NCI-H748 (cell line): ENCODE data around the gene TMEM175.
"Not testable (repeated sequence)": the region's sequence is repeated elsewhere in the genome, so short reads cannot be mapped to it uniquely, and the experiment has no call there.

Experiments
- DNase-seq: peaks from one replicate; lab custom pipeline; 2025; ENCODE audit not compliant: unreplicated experiment; lab: John Stamatoyannopoulos, UW

TMEM175 gene

DNA sequence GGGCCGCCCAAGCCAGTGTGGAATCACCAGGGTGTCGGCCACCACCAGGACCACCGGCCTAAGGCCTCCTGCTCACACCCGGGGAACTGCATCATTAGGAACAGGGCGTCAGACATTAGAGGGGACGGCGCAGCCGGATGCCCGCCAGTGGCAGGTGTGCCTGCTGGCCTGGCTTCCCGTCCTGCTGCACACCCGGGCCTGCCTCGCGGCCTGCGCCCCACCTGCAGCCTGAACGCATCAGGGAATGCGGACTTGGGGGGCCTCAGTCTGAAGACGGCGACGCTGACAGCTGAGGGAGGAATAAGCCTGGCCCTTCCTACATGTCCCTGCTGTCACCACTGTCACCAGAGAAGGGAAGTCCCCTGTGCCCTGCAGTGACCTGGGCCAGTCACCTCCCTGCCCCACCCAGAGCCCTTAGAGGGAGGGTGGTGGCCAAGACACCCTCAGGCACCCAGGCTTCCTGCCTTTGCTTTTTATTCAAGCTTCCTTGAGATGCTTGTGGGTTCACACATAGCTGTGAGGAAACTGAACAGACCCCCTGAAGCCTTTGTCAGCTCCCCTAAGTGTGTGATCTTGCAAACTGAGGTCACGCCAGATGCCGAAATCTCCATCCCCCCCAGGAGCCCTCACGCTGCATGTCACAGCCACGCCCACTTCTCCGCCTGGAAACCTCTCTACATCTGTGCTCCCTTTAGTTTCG lies 37.9 kb downstream of the TMEM175 start:
- no peak for DNase-seq

DNA sequence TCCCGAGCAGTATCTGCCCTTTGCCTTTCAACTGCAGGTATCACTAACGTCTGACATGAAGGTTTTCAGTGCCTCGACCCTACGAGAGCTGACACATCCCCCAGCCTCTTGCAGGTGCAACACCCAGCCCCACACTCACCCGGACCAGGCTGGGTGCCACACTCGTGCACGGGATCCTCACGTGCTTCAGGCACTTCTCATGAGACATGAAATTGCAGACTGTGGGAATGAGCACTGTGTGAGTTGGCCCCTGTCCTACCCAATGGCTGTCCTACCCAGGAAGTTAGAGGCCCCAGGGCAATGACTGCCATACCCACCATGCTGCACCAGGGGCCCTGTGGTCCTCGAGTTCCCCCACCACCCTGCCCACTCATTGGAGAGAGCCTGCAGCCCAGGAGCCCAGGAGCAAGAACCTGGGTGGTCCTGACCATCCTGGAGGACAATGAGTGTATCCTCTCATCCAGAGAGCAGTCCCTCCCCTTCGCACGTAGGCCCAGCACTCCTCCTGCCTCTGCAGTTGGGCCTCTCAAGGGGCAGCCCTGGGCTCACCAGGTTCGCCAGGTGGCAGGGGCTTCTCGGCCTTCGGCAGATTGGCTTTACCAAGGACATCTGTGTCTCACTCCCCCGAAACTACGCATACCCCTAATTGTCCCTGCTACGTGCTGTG lies 38.7 kb downstream of the TMEM175 start:
- DNase-seq: no peak

DNA sequence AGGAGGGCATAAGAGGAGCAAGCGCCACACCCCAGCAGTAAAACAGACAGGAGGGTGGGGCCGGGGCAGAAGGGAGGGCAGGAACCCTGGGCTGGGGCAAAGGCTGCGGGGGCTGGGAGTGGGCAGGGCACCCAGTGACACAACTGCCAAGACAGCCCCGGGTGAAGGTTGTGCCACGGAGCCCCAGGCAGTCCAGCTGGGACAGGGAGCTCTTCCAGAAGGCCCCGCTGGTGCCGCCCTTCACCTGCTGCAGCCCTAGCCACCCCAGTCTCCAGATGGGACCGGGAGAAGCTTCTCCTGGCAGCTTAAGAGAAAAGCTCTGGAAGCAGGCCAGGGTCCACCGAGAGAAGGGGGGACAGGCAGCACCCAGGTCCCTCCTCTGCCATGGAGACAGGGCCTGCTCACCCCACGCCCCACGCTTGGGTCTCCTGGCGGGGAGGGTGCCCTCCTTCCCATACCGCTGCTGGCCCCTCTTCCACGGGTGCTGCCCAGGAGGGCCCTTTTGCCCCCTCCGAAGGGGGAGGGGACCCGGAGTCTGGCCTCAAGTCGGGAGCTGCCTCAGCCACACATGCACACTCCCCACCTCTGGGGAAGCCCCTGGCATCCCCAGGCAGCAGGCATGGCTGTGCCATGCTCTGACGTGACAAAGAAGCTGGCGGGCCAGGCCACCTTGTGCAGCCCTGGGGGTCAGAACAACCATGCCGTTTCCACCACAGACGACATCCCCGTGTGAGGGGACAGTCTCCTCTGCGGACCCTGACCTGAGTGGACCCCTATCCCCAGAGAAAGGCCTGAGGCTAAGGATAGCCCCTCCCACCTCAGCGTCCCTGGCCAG lies 39.6 kb downstream of the TMEM175 start:
- DNase-seq: no peak

DNA sequence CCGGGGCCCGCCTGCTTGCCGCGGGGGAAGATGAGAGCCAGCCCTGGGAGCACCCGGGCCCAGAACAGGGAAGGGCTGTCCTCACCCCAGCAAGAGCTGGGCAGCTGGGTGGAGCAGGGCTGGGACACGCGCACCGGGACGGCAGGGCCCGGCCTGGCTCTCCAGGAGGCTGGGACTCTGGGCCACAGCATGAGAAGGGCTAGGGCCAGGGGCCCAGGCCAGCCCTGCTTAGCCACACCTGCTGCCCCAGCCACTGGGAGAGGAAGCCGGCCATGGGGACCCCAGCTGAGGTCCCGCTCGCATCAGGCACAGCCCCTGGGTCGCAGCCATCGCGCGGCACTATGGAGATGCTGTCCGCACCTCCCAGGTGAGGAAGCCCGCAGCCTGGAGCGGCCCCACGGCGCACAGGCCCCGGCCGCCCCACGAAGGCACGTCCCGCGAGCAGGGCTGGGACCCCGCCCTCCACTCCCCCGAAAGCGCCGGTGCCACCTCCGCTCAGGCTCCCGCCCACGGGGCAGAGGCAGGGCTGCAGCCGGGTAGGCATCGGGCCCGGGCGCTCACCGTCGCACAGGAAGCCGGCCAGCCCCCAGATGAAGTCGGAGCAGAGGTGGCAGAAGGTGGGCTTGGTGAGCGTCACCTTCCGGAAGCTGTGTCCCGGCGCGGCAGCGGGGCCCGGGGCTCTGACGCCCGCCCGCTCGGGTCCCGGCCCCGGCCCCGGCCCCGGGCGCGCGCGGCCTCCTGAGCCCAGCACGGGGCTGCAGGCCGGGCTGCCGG lies 40.6 kb downstream of the TMEM175 start:
- peak; percentile 8 for DNase-seq

DNA sequence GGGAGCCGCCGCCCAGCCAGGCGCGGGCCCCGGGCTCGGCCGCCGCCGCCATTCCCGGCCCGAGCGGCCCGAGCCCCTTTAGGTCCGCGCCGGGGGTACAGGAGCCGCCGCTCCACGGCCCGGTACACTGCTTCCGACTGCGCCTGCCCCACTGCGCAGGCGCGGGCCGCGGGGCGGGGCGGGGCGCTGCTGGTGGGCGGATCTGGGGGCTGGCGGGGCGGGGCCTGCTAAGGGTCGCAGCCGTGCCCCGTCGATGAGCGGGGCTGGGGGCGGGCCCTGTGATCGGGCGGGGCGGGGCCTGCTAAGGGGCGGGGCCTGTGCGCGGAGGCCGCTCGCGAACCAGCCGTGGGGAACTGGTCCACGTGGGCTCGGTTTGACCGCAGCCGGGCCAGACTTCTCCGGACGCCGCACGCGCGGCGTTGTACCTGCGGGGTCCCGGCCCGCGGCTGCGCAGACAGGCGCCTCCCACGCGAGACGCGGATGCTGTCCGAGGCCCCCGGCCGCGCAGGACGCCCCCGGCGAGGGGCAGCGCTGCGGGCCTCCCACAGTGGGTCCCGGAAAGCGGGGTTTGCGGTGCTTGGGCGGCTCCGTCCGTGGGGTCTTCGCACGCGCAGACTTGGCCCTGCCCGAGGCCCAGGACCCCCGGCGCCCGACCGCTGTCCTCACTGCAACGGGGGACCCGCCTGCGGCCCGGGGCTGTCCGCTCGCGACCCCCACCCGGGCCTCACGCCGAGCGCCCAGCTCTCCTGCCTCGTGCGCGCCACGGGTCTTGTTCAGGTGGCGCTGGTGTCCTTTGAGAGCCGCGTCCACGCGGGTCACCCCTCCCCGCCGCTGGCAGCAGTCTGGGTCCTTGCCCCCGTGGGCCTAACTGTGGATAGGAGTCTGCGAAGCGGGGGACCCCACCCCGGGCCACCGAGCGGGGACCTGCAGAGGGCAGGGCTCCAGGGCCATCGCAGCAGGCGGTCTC lies 41.5 kb downstream of the TMEM175 start, which contains the start of gene DGKQ:
TSS of gene DGKQ (minus strand) at position 139 of the 967 bp plus-strand sequence. CDS start at position 52, 87 bp downstream.
- DNase-seq: peak; percentile 9

DNA sequence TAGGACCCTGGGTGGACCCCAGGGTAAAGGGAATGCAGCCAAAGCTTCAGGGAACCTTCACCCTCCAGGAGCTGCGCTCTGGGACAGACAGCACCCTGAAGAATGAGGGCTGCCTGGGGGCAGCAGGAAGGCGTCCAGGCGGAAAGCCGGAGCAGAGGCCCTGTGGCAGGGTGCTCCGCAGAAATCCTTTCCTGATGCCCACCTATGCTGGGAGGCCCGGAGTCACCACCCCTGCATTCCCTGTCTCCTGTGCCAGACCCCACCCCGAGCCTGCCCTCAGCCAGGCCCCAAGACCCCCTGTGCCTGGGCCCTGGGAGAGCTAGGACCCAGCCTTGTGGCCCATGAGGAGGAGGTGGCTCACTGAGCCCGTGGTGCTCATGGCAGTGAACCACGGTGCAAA lies 42.4 kb downstream of the TMEM175 start:
- no peak for DNase-seq

DNA sequence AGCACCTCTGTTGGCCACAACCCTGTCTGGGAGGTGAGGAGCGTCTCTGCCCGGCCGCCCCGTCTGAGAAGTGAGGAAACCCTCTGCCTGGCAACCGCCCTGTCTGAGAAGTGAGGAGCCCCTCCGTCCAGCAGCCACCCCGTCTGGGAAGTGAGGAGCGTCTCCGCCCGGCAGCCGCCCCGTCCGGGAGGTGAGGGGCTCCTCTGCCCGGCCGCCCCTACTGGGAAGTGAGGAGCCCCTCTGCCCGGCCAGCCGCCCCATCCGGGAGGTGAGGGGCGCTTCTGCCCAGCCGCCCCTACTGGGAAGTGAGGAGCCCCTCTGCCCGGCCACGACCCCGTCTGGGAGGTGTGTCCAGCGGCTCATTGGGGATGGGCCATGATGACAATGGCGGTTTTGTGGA lies 43.8 kb downstream of the TMEM175 start:
- not testable (repeated sequence) for DNase-seq

DNA sequence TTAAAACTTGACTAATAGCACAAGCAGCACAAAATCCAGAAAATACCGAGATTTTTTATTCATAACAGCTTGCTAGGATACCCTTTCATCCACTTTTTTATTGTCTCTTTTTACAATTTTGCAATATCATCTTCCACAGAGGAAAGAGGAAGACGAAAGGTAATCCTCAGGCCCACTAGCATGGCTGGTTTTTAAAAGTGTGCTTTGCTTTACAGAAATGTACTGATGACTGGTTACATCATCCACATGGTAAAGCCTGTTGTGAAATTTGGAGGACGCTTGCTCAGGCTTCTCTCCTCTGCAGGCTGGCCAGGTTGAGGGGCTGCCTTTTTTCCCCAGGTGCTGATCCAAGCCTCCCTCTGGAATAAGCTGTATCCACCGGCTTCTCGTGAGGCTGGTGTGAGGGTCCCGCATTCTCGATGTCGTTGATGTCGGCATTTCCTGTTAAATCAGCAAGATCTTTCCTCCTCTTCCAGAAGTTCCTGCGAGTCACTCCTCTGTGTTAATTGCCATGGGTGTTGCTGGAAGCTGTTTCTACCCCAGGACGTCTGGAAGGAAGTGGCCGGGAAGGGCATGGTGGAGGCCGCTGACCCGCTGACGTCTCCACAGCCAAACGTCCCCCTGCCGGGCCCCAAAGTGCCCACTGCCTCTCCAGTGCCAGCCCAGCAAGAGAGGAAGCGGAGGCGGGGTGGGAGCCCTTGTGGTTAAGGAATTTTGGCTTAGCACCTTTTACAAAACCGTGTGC lies 46.9 kb downstream of the TMEM175 start:
- DNase-seq: no peak

DNA sequence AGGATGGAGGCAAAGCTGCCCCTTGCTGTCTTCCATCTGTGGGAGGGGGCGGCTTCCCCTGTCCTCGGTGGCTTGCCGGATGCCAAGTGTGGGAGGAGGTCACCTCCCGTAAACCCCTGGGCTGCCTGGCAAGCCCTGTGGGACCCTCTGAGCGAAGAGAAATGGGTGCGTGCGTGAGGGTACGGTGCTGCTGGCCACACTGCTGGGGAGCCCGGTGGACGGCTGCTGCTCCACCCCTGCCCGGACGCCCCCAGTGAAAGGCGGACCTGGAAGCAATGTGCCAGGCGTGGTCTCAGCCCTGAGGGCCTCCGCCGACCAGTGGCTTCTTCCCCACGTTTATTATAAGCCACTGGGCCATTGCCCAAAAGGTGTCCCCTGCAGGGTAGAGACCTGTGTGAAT lies 50.0 kb downstream of the TMEM175 start:
- DNase-seq: no peak

DNA sequence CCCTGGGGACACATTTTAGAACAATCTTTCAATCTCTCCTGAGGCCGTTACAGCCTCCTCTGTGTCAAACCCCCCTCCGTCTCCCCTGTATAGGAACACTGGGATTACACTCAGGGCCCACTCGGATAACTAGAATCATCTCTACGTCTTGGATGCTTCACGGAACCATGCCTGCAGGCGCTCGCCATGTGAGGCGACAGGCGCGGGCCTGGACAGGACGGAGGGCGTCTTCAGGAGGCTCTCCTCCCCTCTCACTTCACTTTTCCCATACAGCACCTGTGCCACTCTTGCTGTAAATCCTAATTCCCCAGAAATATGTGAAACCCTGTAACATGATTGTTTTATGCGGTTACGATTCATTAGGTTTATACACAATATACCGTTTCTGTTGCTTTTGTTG lies 50.6 kb downstream of the TMEM175 start:
- no peak for DNase-seq

DNA sequence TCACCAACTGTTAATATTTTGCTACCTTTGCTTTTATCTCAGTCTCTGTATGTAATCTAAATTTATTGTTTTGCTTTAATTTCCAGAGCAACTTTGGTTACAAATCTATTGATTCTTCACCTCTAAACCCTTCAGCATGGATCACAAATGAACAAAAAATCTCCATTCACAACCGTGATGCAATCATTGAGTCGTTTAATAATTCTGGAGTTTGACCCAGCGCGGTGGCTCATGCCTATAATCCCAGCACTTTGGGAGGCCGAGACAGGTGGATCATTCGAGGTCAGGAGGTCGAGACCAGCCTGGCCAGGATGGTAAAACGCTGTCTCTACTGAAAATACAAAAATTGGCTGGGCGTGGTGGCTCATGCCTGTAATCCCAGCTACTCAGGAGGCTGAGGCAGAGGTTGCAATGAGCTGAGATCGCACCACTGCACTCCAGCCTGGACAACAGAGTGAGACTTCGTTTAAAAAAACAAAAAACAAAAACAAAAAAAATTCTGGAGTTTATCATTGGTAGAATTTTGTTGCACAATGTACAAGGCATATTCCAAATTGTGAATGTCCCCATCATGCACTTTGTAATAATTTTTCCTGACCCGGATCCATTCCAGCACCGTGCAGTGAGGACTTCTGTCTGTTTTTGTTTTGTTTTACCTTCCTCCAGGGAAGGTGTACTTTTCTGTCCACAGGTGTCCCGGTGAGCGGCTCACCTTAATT lies 52.2 kb downstream of the TMEM175 start:
- DNase-seq: no peak

DNA sequence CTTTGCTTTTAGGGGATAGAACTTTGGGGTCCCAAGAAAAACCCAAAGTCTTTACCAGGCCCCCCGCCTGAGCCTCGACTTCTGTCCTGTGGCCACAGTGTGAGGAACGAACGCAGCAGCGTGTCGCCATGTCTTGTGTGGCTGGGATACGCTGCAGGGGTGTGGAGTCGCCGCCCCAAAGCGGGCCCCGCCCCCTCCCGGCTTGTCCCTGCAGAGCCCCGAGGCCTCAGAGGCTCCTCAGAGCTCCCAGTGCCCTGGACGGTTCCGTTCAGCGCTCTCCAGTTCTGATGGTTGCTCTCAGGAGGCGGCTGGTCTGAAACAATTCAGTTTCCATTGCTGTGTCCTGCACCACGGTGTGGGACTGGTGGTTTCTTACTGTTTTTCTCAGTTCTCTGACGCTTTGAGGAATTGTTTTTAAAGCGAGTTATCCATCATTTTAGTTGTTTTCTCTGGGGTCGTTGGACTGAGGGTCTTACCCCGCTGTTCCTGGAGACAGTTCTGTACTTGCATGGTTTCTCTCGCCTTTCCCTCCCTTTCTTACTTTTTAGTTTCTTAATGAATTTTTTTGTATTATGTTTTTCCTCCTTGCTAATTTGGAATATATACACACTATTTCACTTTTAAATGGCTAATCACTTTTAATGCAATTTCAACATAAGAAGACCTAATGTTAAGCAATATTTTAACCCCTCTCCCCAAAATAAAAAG lies 53.0 kb downstream of the TMEM175 start:
- DNase-seq: no peak

DNA sequence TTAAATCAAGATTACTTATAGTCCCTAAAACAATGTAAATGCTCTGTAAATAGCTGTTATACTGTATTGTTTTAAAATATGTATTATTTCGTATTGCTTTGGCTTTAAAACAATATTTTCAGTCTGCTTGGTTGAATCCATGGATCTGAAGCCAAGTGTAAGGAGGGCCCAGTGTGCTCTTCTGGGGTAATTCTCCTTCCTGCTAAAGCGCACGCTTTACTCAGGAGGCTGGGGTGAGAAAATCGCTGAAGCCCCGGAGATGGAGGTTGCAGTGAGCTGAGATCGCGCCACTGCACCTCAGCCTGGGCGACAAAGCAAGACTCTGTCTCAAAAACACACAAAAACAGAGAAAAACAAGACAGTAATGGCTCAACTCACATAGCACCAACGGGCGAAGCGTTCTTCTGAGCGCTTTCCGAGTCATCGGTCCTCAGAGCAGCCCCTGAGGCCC lies 54.2 kb downstream of the TMEM175 start:
- DNase-seq: no peak

DNA sequence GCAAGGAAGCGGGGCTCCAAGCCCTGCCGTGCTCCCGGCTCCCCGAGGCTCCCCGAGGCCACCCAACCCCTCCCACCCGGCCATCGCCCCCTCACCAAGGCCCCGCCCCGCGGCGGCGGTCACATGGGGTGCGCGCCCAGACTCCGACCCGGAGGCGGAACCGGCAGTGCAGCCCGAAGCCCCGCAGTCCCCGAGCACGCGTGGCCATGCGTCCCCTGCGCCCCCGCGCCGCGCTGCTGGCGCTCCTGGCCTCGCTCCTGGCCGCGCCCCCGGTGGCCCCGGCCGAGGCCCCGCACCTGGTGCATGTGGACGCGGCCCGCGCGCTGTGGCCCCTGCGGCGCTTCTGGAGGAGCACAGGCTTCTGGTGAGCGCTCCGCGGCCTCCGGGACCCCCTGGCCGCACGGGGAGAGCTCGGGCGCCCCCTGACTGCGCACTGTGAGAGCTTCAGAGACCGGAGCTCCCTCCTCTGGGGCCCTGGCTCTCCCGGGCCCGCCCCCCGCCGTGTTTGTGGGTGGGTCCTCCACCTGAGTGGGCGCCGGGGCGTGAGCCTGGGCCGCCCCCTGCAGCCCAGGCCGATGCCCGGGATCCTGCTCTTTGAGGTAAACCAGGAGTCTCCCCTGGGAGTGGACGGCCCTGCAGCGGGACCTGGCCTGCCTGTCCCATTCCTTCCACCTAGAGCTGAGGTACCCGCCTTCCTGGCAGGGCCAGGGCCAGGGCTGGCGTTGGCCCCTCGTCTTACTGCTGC lies 54.8 kb downstream of the TMEM175 start, which contains the start of gene IDUA:
TSS of gene IDUA (plus strand) at position 166 of the 745 bp plus-strand sequence. CDS start at position 207, 41 bp downstream.
- DNase-seq: peak; percentile 48

DNA sequence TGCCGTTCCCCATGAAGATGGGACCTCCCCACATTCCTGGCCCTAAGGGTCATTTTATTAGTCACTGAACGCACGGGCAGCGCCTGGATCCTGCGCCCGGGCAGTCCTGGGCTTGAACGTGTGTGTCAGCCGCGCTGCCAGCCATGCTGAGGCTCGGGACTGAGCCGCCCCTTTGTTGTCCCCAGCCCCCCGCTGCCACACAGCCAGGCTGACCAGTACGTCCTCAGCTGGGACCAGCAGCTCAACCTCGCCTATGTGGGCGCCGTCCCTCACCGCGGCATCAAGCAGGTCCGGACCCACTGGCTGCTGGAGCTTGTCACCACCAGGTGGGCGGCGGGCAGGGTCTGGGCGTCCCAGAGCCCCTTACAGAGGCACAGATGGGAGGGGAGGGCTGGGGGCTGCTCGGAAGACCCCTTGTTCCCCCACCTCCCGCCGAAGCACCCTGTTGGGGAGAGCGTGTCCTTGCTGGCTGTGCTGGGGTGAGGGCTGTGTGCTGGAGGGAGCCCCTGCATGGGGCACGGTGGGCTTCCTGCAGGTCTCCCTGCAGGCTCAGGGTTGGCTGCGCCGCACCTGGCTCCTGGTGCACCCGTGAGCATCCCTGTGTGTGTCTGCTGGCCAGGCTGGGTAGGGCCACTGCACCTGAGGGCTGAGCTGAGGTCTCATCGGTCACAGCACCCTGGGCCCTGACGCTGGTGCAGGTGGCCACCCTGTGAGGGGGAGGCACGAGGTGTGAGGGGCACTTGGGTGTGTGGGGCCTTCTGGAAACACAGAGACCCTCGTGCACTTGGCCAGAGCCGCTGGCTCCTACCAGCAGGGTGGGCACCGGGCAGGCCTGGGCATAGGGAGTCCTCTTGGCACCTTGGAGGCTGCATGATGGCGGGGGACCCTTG lies 55.6 kb downstream of the TMEM175 start:
- DNase-seq: no peak
